SK-MEL-5 (cell line): ENCODE results near the gene NCL. TPM values are rescaled to one million over a fixed set of nuclear protein-coding genes. Genes with fewer than 3 reads are reported as not detected.
"Not testable (repeated sequence)": the region's sequence is repeated elsewhere in the genome, so short reads cannot be mapped to it uniquely, and the experiment has no call there.

ENCODE experiments used
- DNase-seq: peaks from one replicate; pipeline ENCODE4 v3.0.0-alpha.2; 2016; ENCODE audit warnings: low read depth, low spot score
- in situ Hi-C: cut with HindIII; loops from 2 replicates; pipeline ENCODE4 v1.10.0; 2016; ENCODE audit warnings: low sequenced_read_pairs, high pct_unique_total_duplicates, low pct_unique_long_range_greater_than_20kb
- total RNA-seq: library from RNA; depleted of rRNA; stranded (reverse); fragments of >200 nt; shearing (Covaris generic); gene quantifications from 2 replicates; pipeline ENCODE4 v1.2.3, GENCODE V29; 2014

The NCL gene
- total RNA-seq, 1 experiment from 2014 or later, result 208 TPM

DNA sequence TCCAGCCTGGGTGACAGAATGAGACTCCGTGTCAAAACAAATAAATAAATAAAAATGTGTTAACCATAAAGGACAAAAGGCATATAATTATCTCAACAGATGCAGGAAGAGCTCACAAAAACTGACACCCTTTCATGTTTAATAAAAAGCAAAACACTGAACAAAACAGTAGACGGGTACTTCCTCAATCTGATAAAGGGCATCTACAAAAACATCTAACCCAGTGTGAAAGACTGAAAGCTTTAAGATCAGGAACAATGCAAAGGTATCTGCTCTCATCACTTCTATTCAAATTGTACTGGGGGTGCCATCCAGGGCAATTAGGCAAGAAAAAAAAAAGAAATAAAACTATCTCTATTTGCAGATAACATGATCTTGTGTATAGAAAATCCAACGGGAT lies 11.7 kb upstream of the NCL start:
- no peak for DNase-seq
- in situ Hi-C loops, result no loop called here

DNA sequence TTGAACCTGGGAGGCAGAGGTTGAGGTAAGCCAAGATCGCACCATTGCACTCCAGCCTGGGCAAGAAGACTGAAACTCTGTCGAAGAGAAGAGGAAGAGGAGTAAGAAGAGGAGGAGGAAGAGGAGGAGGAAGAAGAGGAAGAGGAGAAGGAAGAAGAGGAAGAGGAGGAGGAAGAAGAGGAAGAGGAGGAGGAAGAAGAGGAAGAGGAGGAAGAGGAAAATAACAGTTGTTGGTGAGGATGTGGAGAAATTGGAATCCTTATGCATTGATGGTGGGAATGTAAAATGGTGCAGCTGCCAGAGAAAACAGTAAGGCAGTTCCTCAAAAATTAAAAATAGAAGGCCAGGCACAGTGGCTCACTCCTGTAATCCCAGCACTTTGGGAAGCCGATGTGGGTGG lies 8.5 kb upstream of the NCL start:
- in situ Hi-C loops, result no loop called here
- no peak for DNase-seq

DNA sequence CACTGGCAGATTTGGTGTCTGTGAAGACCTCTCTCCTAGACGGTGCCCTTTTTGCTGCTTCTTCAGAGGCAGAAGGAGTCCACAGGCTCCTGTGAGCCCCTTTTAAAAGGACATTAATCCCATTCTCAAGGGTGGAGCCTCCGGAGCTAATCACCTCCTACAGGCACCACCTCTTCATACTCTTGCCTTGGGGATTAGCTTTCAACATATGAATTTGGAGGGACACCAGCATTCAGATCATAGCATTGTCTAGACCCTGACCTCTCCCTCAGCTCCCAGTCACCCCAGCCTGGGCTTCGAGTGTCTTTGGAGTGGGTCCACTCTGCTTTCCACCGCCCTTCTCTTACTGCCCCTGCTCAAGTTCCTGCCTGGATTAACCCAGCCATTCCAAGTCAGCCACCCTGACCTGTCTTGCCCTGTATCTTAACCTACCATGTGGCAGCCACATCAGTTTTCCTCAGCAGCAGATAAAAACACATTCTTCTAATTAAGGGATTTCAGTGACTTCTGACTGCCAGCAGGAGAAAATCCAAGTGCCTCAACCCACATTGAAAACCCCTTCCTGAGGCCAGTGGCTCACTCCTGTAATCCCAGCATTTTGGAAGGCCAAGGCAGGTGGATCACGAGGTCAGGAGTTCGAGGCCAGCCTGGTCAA lies 6.1 kb upstream of the NCL start:
- no peak for DNase-seq
- in situ Hi-C loops, result no loop called here

DNA sequence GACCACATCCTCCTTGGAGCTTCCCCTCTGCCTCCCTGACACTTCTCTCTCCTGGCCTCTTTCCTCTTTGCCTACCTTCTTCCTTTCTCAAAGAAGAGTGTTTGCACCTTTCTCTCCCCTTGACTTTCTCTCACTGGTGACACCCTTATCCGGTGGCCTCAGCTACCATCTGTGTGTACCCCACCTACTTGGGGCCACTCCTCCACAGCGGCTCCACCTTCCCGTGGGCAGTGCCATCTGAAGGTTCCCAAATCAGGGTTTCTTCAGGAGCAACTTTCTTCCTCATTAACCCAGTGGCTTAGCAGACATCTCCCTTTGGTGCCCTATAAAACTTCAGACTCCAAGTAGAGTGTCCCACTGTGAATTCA lies 5.3 kb upstream of the NCL start:
- in situ Hi-C loops, result no loop called here
- no peak for DNase-seq

DNA sequence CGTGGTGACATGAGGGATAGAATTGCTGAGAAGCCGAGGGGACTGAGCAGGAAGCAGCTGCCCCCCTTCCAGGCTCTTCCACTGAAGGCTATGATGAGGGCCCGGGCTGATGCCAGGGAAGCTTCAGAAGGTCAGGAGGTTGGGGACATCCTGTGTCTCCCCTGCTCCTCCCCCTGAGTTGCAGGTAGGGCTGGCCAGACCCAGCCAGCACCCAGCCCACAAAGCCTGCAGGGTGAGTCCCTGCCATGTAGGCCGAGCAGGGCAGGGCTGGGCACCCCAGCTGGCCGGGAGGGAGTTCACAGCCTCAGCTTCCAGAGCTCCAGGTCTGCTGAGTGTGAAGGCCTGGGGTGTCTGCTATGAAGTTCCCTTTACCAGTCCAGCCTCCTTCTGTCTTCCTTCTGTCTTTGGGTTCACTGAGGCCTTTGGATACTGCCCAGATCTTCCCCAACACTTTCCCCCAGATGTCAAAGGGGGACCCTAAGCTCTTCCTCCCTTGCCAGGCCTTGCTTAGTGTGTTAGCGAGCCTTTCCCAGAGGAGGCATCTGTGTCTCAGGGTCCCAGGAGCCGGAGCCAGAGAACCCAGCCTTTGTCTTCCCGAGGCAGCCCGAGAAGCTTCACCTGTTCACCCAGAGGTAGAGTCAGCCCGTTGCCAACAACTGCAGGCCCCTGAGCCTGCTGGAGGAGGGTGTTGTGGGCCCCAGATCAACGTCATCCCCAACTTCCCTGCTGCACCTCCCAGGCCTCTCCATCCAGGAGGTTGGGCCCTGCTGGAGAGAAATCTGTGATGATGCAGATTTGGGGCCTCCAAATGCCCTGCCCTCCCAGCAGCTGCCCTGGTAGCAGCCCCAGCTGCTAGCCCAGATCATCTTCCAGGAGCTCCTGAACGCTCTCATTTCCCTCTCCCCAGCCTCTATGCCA lies 3.6 kb upstream of the NCL start:
- in situ Hi-C loops, result no loop called here
- DNase-seq, result no peak

DNA sequence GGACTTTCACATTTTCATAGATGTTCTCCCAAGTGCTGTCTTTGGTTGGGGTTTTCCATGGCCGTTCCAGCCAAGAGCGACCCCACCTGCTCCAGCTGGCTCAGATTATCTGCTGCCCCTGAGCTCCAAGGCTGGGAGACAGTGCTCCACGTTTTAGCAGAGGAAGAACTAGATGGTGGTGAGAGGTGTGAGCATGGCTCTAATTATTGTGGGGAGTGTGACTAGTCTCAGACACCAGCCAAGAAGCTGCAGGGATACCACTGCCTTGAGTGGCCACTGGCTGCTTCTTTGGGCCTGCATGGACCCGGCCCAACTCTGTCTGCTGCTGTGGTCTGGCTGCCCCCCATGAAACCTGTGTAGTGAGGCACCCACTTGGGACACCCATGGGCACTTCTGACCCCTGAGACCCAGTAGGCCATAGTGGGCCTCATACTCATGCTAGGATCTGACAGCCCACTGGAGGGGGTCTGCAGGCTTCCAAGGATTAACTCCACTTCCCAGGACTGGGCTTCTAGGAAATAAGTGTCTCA lies 2.8 kb upstream of the NCL start:
- DNase-seq, result no peak
- in situ Hi-C loops, result no loop called here

DNA sequence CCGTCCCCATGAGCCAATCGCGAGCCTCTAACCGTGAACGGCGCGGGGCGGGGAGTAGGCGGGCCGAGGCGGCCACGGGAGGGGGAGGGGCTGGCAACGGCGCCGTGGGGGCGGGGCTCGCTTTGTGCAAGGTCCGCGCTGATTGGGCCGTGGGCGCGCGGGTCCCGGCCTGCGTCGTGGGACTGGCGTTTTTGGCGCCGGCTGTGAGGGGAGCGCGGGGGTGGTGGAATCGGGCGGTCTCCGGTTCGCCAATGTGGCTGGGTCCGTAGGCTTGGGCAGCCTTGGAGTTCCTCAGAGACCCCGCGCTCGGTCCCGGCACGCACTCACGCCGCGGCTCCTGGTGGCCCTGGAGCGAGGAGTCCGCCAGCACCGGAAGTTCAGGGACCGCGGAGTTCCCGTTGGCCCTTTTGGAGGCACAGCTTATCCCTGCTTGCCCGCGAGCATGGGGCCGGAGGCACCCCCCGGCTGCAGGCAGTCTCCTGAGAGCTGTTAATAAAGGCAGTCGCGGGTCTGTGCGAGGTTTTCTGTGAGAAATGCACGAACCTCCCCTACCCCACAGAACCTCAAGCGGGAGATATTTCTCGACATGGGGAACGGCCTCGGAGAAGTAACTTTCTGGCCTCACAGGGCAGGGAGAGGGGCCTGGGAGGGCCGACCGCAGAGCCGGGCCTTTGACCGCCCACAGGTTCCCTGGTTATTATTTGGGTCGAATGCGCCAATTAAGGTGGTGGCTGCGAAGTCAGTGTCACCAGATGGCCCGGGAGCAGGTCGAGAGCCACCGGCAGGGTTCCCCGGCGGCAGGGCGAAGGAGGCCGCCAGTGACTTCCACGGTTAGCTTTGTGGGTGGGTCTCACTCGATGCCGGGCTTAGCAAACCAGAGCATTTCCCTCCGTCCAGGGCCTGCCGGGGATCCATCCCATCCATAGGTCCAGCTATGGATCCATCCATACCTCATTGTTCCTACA lies 574 bp upstream of the NCL start:
- in situ Hi-C loops, result no loop called here
- no peak for DNase-seq

DNA sequence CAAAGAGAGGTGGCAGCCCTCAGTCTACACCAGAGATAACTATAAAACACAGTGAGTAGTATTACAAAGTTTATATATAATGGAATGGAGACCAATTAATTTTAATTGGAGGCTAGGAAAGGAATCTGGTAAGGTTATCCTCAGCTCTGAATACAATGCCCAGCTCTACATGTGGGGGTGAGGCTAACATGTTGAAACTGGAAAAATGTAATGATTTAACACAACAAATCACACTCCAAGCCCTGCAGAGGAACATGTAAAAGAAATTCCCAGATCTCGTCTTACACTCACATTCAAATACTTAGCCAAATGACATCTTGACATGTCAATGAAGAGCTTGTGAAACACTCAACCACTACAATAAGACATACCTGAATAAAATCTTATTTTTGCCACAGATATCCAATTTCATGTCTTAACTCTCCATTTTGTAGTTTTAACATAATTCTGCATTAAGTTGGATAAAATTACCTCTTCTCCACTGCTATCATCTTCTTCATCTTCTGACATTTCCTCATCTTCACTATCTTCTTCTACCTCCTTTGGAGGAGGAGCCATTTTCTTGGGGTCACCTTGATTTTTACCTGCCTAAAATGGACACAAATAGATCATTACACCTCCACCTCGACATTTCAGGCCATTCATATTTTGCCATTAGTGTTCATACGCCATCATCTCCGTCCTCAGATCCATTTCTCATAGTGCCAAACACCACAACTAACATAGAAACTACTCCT lies 1.4 kb downstream of the NCL start:
- DNase-seq, result no peak
- in situ Hi-C loops, result no loop called here

DNA sequence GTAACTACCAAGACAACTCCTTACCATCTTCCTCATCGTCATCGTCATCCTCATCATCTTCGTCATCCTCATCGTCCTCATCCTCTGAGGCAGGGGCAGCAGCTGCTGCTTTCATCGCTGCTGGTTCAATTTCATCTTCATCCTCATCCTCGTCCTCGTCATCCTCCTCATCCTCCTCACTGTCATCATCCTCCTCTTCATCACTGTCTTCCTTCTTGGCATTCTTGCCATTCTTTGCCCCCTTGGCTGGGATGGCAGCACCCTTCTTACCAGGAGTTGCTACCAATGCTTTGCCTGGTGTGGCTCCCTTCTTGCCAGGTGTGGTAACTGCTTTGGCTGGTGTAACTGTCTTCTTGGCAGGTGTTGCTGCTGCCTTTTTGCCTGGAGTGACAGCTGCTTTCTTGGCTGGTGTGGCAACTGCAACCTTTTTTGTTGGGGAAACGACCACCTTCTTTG lies 2.7 kb downstream of the NCL start:
- DNase-seq, result no peak
- in situ Hi-C loops, result no loop called here

DNA sequence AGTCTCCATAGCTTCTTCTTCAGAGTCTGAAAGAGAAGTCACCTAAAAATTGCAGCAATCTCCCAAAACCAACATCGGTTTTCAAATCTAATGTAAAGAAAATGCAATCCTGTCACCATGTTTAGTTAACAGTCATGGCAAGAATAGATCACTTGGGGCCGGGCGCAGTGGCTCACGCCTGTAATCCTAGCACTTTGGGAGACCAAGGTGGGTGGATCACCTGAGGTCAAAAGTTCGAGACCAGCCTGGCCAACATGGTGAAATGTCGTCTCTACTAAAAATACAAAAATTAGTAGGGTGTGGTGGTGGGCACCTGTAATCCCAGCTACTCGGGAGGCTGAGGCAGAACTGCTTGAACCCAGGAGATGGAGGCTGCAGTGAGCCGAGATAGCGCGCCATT lies 3.4 kb downstream of the NCL start:
- DNase-seq, in situ Hi-C loops: not testable (repeated sequence)

DNA sequence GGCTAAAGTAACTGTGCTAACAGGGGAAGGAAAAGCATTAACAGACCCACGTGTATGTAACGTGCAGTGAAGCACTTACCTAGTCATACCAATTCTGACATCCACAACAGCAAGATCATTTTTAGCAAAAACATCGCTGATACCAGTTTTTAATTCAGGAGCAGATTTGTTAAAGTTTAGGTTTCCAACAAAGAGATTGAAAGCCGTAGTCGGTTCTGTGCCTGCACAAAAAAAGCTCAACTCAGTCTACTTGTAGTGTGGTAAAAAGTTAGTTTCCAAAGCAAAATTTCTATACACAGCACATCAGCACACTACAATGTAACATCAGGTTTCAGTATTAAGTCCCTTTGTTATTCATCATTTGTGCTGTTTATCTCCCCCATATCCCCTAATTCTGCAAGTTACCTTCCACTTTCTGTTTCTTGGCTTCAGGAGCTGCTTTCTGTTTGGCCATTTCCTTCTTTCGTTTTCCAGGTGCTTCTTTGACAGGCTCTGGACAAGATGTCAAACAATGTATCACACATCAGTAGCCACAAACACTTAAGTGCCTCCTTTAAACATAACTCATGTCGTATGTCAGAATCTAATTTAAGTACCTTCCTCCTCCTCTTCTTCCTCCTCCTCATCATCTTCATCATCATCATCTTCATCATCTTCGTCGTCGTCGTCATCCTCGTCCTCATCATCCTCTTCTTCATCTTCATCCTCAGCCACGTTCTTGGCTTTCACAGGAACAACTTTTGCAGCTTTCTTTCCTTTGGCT lies 4.0 kb downstream of the NCL start:
- in situ Hi-C loops, result no loop called here

DNA sequence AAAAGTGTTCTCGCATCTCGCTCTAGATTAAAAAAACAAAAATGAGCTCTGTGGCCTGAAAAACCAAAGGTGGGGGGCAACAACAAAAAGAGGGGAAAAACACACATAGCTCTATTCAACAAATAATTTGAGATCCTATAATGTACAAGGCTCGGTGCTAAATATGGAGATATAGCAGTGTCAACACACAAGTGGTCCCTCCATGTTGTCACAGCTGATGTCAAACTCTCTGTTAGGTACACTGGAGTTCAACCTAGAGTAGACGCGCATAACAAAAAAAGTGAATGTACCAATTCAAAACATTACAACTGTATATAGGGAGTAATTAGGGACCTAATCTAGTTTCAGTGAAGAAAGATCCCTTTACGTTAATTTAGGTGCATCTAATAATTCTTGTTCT lies 5.9 kb downstream of the NCL start:
- in situ Hi-C loops, result no loop called here
- no peak for DNase-seq

More for the DNA sequence above, 4.0 kb downstream of the NCL start:
- no peak for DNase-seq

DNA sequence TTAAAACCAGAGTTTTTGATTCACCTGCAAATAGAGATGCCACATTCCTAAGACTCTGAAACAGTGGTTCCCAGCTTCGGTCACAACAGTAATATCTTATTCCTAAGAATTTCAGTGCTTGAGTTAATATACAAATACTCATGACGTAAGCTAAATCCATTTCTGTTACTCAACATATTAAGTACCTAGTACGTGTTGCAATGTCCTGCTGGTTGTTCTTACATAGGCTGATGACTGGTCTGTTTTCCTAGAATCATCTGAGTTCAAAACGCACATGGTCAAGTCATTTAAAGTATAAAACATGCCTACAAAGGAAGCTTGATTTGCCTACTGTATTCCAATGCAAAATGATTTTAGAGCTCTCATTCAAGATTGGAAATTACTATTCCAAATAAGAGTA lies 7.2 kb downstream of the NCL start:
- DNase-seq, result no peak
- in situ Hi-C loops, result no loop called here

DNA sequence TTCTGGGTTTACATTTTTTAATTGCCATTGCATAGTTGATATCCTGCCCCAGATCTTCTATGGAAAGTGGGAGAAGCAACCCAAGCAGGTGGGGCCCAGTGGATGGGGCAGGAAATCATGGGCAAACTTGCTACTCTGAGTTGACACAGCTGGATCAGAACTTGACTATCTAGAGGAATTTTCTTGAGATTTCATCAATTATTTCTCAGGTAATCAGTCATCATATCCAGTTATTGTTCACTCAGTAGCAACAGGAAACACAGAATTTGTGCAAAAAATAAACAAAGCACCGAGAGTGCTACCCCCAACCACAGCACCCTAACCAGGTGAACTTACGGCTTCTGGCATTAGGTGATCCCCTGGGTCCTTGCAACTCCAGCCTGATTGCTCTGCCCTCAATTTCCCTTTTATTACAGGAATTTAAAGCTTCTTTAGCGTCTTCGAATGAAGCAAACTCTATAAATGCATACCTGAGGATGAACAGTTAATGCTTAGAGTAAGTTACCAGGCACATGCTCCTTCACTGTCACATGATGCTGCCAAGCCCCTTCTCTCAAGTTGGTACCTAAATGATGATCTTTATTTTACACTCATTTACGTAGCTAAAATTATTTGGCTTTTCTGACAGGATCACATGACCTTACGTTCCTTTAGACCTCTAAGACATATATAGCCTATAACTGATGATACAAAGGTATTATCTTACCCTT lies 7.8 kb downstream of the NCL start:
- no peak for DNase-seq
- in situ Hi-C loops, result no loop called here

DNA sequence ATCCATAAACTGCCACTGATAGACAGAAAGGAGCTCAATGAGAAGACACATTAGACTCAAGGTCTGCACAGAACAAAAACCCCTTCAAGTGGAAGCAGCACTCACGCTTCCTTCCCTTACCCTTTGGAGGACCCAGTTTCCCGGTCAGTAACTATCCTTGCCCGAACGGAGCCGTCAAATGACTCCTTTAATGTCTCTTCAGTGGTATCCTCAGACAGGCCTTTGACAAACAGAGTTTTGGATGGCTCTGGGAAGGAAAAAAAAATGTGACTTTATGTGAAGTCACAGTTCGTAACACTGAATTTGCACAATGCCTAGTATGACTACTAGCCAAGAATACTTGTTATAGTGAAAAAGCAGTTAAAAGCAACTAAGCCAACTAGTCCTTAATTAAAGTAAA lies 8.4 kb downstream of the NCL start:
- no peak for DNase-seq
- in situ Hi-C loops, result no loop called here

DNA sequence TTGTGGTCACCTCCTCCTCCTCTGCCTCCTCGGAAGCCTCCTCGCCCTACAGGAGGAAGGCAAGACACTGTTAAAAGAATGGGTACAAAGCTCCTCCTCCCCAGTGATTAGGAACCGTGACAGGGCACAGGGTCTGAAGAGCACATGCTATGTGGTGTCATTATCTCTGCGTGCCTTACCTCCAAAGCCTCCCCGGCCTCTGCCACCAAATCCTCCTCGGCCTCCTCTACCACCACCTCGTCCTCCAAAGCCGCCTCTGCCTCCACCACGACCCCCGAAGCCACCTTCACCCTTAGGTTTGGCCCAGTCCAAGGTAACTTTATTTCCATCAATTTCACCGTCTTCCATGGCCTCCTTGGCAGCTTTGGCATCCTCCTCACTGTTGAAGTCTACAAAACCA lies 9.1 kb downstream of the NCL start:
- DNase-seq, result no peak
- in situ Hi-C loops, result no loop called here
